Loucy (cell line): ENCODE results near the gene FBP2.

Source experiments
- H2AFZ ChIP-seq: fragments of 200-600 bp; sonication (generic); 2 replicates; pipeline ENCODE4 v1.6.0; 2016; ENCODE audit warnings: antibody characterized with exemption, mild to moderate bottlenecking, low read length, moderate library complexity
- H3F3A ChIP-seq: fragments of 200-600 bp; 2 replicates; pipeline ENCODE4 v1.6.0; 2016; ENCODE audit warnings: antibody characterized with exemption, low read depth, mild to moderate bottlenecking
- H3K27me3 ChIP-seq: fragments of 200-600 bp; sonication (generic); 2 replicates; pipeline ENCODE4 v1.6.1; 2014; ENCODE audit warnings: low read length, mild to moderate bottlenecking; ENCODE audit not compliant: insufficient read depth, poor library complexity, severe bottlenecking
- H3K36me3 ChIP-seq: fragments of 200-600 bp; sonication (generic); 2 replicates; pipeline ENCODE4 v1.6.1; 2016; ENCODE audit warnings: low read length; ENCODE audit not compliant: insufficient read depth
- H3K4me1 ChIP-seq: fragments of 200-600 bp; sonication (generic); 2 replicates; pipeline ENCODE4 v1.5.1; 2014; ENCODE audit warnings: low read length, mild to moderate bottlenecking; ENCODE audit not compliant: insufficient read depth, poor library complexity, severe bottlenecking
- H3K4me2 ChIP-seq: fragments of 200-600 bp; sonication (generic); 2 replicates; pipeline ENCODE4 v1.6.0; 2014; ENCODE audit warnings: antibody characterized with exemption, low read length, low read depth, mild to moderate bottlenecking; ENCODE audit not compliant: poor library complexity, severe bottlenecking
- H3K4me3 ChIP-seq: fragments of 200-600 bp; sonication (generic); 2 replicates; pipeline ENCODE4 v1.5.1; 2014; ENCODE audit warnings: low read length, mild to moderate bottlenecking, mixed read lengths; ENCODE audit not compliant: poor library complexity, severe bottlenecking
- H3K79me2 ChIP-seq: fragments of 200-600 bp; sonication (generic); 2 replicates; pipeline ENCODE4 v1.6.1; 2014; ENCODE audit warnings: low read length; ENCODE audit not compliant: insufficient read depth
- H3K9ac ChIP-seq: fragments of 200-600 bp; sonication (generic); 2 replicates; pipeline ENCODE4 v1.6.0; 2014; ENCODE audit warnings: mild to moderate bottlenecking, low read depth, low read length, moderate library complexity; ENCODE audit not compliant: poor library complexity, severe bottlenecking
- H3K9me2 ChIP-seq: fragments of 200-600 bp; sonication (generic); replicated peaks from 2 replicates; pipeline ENCODE4 v1.6.1; 2016; ENCODE audit warnings: low read depth, low read length, mixed read lengths
- H3K9me3 ChIP-seq: fragments of 200-600 bp; sonication (generic); 2 replicates; pipeline ENCODE4 v1.6.1; 2014; ENCODE audit warnings: mild to moderate bottlenecking, antibody characterized with exemption, low read length, low read depth; ENCODE audit not compliant: insufficient read depth
- H4K20me1 ChIP-seq: fragments of 200-600 bp; sonication (generic); 2 replicates; pipeline ENCODE4 v1.6.0; 2014; ENCODE audit warnings: antibody characterized with exemption, low read length, mild to moderate bottlenecking; ENCODE audit not compliant: insufficient read depth, poor library complexity, severe bottlenecking
- EZH2phosphoT487 ChIP-seq: fragments of 200-600 bp; IDR thresholded peaks from 2 replicates; pipeline ENCODE4 v1.6.1; 2018; ENCODE audit warnings: antibody characterized with exemption, mild to moderate bottlenecking, moderate library complexity, borderline replicate concordance
- TF ChIP-seq, protein P1 (sequence below): fragments of 200-600 bp; sonication (generic); conservative IDR thresholded peaks from 2 replicates; pipeline ENCODE4 v1.5.1; 2014; ENCODE audit warnings: mild to moderate bottlenecking, antibody characterized with exemption, low read length

Gene FBP2

DNA sequence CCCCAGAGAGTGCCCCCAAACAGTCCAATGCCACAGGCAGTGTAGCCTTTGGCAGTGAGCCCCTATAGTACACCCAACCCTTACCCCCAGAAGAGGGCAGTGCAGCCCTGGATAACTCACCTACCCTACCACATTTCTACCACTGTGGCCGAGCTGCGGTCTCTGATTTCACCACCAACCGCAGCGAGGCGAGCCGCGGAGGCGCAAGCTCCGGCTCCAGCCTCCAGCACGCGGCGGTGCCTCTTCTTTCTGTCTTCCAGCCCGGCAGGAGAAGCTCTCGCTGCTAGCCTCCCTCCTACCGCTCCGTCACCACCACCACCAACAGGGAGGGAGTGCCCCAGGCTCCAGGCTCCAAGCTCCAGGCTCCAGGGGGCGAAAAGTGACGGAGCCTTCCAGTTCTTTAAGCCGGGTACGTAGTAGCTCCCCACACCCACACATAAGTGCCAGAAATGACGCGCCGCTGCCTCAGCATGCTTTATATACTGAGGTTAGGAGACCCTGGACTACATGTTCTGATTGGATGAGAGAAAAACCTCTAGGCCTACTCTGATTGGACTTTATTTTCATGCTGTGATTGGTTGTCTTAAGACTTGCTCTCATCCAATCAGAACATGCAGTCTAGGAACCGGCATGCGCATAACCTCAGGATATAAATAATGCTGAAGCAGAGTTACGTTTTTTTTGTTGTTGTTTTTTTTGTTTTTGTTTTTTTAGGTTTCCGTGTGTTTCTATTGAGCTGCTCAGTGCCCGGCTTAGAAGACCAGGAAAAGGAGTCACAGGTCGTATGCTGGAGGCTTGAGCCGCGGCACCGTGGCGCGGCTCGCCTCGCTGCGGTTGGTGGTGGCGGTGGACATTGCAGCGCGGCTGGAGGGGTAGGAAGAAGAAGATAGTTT, 38.9 kb downstream of the FBP2 start, which contains the start of gene PCAT7:
Gene PCAT7 (plus strand): TSS at position 645 of the 893 bp plus-strand sequence.
- Histone ChIP-seq H4K20me1 (no peaks in the 10 kb centered on the region), H3F3A (no peaks in the 10 kb centered on the region), H3K4me1 (no peaks in the 10 kb centered on the region), H3K4me2 (peak within 1 kb of the TSS; percentile 54), H3K9ac (no peak within 1 kb of the TSS), H3K36me3 (no peaks in the 10 kb centered on the region), H2AFZ (no peak within 1 kb of the TSS), H3K4me3 (peak within 1 kb of the TSS; percentile 33), H3K9me3 (no peaks in the 10 kb centered on the region), H3K27me3 (peaks cover 10% of the 10 kb centered on the region), H3K9me2 (no peaks in the 10 kb centered on the region), H3K79me2 (no peaks in the 10 kb centered on the region)
- TF ChIP-seq EZH2phosphoT487, result no peak
- TF ChIP-seq, protein P1, sequence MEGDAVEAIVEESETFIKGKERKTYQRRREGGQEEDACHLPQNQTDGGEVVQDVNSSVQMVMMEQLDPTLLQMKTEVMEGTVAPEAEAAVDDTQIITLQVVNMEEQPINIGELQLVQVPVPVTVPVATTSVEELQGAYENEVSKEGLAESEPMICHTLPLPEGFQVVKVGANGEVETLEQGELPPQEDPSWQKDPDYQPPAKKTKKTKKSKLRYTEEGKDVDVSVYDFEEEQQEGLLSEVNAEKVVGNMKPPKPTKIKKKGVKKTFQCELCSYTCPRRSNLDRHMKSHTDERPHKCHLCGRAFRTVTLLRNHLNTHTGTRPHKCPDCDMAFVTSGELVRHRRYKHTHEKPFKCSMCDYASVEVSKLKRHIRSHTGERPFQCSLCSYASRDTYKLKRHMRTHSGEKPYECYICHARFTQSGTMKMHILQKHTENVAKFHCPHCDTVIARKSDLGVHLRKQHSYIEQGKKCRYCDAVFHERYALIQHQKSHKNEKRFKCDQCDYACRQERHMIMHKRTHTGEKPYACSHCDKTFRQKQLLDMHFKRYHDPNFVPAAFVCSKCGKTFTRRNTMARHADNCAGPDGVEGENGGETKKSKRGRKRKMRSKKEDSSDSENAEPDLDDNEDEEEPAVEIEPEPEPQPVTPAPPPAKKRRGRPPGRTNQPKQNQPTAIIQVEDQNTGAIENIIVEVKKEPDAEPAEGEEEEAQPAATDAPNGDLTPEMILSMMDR, result peak; percentile 71

DNA sequence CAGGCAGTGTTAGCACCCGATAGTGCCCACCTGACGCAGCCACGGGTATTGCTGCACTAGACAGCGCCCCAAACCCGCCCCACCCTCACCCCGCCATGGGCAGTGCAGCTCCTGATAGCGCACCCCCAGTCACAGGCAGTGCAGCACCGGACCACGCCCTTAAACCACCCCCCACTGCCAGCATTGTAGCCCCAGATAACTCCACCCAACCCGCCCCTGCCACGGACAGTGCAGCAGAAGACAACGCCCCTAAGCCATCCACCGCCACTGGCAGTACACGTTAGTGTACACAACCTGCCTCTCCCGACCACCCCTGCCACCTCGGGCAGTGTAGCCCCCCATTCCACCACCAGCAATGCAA, 39.6 kb downstream of the FBP2 start:
- Histone ChIP-seq H3K4me2 (no peak overlapping the region), H3K36me3 (no peaks in the 10 kb centered on the region), H3K9ac (no peak overlapping the region), H3K9me2 (no peaks in the 10 kb centered on the region), H3K79me2 (no peaks in the 10 kb centered on the region), H3K9me3 (no peaks in the 10 kb centered on the region), H4K20me1 (no peaks in the 10 kb centered on the region), H2AFZ (no peak overlapping the region), H3K4me3 (no peak overlapping the region), H3K27me3 (peaks cover 10% of the 10 kb centered on the region), H3F3A (no peaks in the 10 kb centered on the region), H3K4me1 (no peaks in the 10 kb centered on the region)
- TF ChIP-seq EZH2phosphoT487, result no peak

DNA sequence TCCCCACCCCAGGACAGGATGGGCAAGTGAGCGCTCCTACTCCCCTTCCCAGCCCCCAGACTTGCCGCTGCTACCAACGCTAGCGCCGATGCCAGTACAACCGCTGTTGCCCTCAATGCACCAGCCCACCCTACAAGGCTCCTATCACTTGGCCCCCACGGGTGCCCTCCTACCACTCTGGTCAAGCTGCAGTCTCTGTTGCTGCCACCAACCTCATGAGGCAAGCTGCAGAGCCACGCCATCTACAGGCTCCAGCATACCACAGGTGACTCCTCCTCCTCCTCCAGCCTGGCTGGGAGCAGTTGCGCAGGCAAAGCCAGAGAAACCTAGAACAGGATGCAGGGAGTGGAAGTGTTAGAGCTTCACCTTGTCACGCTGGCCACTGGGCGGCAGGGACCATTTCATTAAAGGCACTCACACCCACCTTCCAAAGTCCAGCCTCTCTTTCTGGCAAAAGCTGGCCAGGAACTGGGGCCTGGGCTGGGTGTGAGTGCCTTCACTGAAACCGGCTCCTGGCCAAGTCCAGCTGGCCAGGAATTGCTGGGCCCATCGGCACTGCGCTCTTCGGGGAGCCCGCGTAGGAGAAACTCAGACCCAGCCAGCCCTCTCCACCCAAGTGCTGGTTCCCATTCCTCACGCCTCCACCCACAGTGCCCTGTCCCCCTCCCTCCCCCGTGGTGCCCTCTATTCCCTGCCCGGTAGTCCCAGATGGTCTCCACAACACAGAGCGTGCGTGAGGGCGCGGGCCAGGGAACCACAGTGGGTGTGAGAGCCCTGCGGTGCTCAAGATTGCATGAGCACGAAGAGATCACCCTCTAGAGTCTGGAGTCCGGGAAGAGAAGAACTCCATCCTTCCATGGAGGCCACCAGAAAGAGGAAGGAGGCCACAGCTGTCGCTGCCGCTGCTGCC, 40.3 kb downstream of the FBP2 start:
- no peaks in the 10 kb centered on the region for H3K79me2 ChIP-seq
- H3K36me3 ChIP-seq, result no peaks in the 10 kb centered on the region
- H3K9ac ChIP-seq, result no peak overlapping the region
- H3K4me2 ChIP-seq, result no peak overlapping the region
- H2AFZ ChIP-seq, result no peak overlapping the region
- H3K27me3 ChIP-seq, result peaks cover 10% of the 10 kb centered on the region
- no peaks in the 10 kb centered on the region for H4K20me1 ChIP-seq
- no peaks in the 10 kb centered on the region for H3K9me2 ChIP-seq
- H3K4me3 ChIP-seq, result no peak overlapping the region
- no peaks in the 10 kb centered on the region for H3K9me3 ChIP-seq
- no peaks in the 10 kb centered on the region for H3K4me1 ChIP-seq
- no peaks in the 10 kb centered on the region for H3F3A ChIP-seq
- TF ChIP-seq, protein P1, result no peak
- TF ChIP-seq EZH2phosphoT487, result no peak
